ENCODE measurements around the gene UBD. TPM values are rescaled to one million over a fixed set of nuclear protein-coding genes. Genes with fewer than 3 reads are reported as not detected.

The UBD gene
- total RNA-seq, 1 donor from 2014 or later = 0.47 TPM

DNA sequence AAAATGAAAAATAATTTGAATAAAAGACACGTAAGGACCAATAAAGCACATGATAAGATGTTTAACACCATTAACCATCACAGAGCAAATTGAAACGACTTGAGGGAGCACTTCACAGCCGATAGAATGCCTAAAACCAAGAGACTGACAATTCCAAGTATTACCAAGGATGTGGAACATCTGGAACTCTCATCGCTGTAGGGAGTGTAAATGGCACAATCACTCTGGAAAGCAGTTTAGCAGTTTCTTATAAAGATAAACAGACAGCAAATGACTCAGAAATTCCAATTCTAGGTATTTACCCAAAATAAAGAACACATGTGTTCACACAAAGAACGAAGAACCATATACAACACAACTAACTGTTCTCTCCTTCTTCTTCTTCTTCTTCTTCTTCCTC lies 8.5 kb upstream of the UBD start:
- H3K36me3 Mint-ChIP-seq = no peaks in the 10 kb centered on the region
- H3K4me1 Mint-ChIP-seq = no peaks in the 10 kb centered on the region
- no peak for TF ChIP-seq CTCF (IDR thresholded peaks at IDR 0.05; ENCODE audit: unreplicated experiment)
- no peak overlapping the region for H3K4me3 Mint-ChIP-seq
- H3K9me3 Mint-ChIP-seq = no peaks in the 10 kb centered on the region
- H3K27me3 Mint-ChIP-seq (ENCODE audit: low read depth) = peaks cover 70% of the 10 kb centered on the region
- H3K27ac Mint-ChIP-seq = no peak overlapping the region
- no peak for DNase-seq (ENCODE audit: low spot score in 2 of 2, unreplicated experiment in 2 of 2)

- H3K27ac Mint-ChIP-seq = no peak overlapping the region
- no peak for TF ChIP-seq CTCF (IDR thresholded peaks at IDR 0.05; ENCODE audit: unreplicated experiment)
- no peaks in the 10 kb centered on the region for H3K36me3 Mint-ChIP-seq
- H3K27me3 Mint-ChIP-seq (ENCODE audit: low read depth) = peaks cover 74% of the 10 kb centered on the region
- no peaks in the 10 kb centered on the region for H3K4me1 Mint-ChIP-seq
- DNase-seq (ENCODE audit: low spot score in 2 of 2, unreplicated experiment in 2 of 2) = no peak
- no peak overlapping the region for H3K4me3 Mint-ChIP-seq
- H3K9me3 Mint-ChIP-seq = no peaks in the 10 kb centered on the region
Measured at GRCh38 chr6:29567541-29567940, 8.0 kb upstream of the UBD start.

DNA sequence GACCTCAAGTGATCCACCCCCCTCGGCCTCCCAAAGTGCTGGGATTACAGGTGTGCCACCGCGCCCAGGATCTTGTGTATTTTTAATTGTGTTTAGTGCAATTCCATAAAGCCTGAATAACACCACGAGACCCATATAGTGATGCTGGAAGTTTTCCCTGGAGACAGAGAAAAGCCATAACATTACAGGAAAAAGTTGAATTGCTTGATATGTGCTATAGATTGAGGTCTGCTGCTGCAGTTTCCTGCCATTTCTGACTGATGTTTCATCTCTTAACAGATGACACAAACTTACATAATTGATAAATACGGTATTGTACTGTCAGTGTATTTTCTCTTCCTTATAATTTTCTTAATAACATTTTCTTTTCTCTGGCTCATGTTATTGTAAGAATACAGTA lies 7.3 kb upstream of the UBD start:
- Mint-ChIP-seq H3K9me3 (no peaks in the 10 kb centered on the region), H3K27me3 (ENCODE audit: low read depth) (peaks cover 71% of the 10 kb centered on the region), H3K27ac (no peak overlapping the region), H3K4me3 (no peak overlapping the region), H3K4me1 (no peaks in the 10 kb centered on the region), H3K36me3 (no peaks in the 10 kb centered on the region)
- no peak for DNase-seq (ENCODE audit: low spot score in 2 of 2, unreplicated experiment in 2 of 2)
- TF ChIP-seq CTCF (IDR thresholded peaks at IDR 0.05; ENCODE audit: unreplicated experiment) = no peak

DNA sequence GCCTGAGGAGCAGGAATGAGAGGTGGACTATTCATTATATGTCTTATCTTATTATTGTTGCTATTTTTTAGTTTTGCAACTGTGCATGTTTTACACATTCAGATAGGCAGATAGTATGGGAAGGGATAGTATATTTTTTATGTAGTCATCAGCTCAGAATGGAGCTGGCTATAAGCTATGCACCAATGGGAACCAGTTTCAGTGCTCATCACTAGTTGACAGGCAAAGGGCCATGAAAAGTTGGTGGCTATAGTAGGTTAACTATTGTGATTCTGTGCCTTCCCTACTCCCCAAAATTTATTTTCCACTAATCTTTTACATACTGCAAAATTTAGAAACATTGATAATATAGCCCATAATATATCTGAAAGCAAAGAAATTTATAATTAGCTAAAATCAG lies 5.3 kb upstream of the UBD start:
- DNase-seq (ENCODE audit: low spot score in 2 of 2, unreplicated experiment in 2 of 2) = no peak
- Mint-ChIP-seq H3K36me3 (no peaks in the 10 kb centered on the region), H3K4me3 (no peak overlapping the region), H3K9me3 (no peaks in the 10 kb centered on the region), H3K27me3 (ENCODE audit: low read depth) (peaks cover 68% of the 10 kb centered on the region), H3K4me1 (no peaks in the 10 kb centered on the region), H3K27ac (no peak overlapping the region)
- TF ChIP-seq CTCF (IDR thresholded peaks at IDR 0.05; ENCODE audit: unreplicated experiment) = no peak

GRCh38 chr6:29563435-29563965 lies 4.0 kb upstream of the UBD start:
- no peak overlapping the region for H3K27ac Mint-ChIP-seq
- DNase-seq (ENCODE audit: low spot score in 2 of 2, unreplicated experiment in 2 of 2) = no peak
- H3K27me3 Mint-ChIP-seq (ENCODE audit: low read depth) = peaks cover 76% of the 10 kb centered on the region
- TF ChIP-seq CTCF (IDR thresholded peaks at IDR 0.05; ENCODE audit: unreplicated experiment) = no peak
- no peaks in the 10 kb centered on the region for H3K4me1 Mint-ChIP-seq
- no peaks in the 10 kb centered on the region for H3K9me3 Mint-ChIP-seq
- H3K36me3 Mint-ChIP-seq = no peaks in the 10 kb centered on the region
- no peak overlapping the region for H3K4me3 Mint-ChIP-seq

DNA sequence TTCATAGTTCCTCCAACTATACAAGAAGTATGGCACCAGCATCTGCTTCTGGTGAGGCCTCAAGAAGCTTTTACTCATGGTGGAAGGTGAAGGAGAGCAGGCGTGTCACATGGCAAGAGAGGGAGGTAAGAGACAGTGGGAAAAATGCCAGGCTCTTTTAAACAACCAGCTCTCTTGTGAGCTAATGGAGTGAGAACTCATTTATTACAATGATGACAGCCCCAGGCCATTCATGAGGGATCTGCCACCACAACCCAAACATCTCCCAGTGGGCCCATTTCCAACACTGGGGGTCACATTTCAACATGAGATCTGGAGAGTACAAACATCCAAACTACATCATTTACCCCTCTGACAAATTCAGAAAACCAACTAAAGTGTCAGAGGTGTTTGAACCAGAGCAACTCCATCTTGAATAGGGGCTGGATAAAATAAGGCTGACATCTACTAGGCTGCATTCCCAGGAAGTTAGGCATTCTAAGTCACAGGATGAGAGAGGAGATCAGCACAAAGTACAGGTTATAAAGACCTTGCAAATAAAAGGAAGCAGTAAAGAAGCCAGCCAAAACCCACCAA lies 2.2 kb upstream of the UBD start:
- peaks cover 78% of the 10 kb centered on the region for H3K27me3 Mint-ChIP-seq (ENCODE audit: low read depth)
- no peak overlapping the region for H3K4me3 Mint-ChIP-seq
- no peak overlapping the region for H3K27ac Mint-ChIP-seq
- no peaks in the 10 kb centered on the region for H3K36me3 Mint-ChIP-seq
- no peaks in the 10 kb centered on the region for H3K9me3 Mint-ChIP-seq
- no peak for TF ChIP-seq CTCF (IDR thresholded peaks at IDR 0.05; ENCODE audit: unreplicated experiment)
- no peaks in the 10 kb centered on the region for H3K4me1 Mint-ChIP-seq
- DNase-seq (ENCODE audit: low spot score in 2 of 2, unreplicated experiment in 2 of 2) = no peak
